Cerebellar nuclear complex (tissue), 1 donor: ENCODE measurements around the gene SCRG1.

Experiments used
- DNase-seq, 2 experiments: peaks; one replicate each; lab custom pipeline; 2025; lab: John Stamatoyannopoulos, UW

Gene SCRG1

DNA sequence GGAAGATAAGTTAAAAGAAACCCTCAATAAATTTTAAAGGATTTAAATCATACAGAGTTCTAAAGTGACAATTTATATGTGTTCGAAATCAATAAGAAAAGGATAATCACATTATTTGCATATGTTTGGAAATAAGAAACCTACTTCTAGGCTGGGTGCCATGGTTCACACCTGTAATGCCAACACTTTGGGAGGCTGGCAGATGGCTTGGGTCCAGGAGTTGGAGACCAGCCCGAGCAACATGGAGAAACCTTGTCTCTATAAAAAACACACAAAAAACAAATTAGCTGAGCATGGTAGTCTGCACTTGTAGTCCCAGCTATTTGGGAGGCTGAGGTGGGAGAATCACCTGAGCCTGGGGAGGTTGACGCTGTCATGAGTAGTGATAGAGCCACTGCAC is 36.2 kb downstream of the SCRG1 start:
- DNase-seq, result no peak

GRCh38 chr4:173360587-173361221 is 38.2 kb downstream of the SCRG1 start:
- DNase-seq, result no peak

- no peak for DNase-seq
These were observed 41.0 kb downstream of the SCRG1 start for GRCh38 chr4:173357939-173358338.

DNA sequence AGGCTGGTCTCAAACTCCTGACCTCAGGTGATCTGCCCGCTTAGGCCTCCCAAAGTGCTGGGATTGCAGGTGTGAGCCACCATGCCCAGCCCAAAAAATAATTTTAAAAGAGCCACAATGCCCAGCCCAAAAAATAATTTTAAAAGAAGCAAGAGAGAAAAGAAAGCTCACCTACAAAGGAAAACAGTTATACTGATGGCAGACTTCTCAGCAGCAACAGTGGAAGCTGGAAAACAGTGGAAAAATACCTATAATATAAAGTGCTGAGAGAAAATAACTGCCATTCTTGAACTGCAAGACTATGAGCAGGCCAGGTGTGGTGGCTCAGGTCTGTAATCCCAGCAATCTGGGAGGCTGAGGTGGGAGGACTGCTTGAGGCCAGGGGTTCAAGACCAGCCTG is 51.4 kb downstream of the SCRG1 start:
- no peak for DNase-seq

DNA sequence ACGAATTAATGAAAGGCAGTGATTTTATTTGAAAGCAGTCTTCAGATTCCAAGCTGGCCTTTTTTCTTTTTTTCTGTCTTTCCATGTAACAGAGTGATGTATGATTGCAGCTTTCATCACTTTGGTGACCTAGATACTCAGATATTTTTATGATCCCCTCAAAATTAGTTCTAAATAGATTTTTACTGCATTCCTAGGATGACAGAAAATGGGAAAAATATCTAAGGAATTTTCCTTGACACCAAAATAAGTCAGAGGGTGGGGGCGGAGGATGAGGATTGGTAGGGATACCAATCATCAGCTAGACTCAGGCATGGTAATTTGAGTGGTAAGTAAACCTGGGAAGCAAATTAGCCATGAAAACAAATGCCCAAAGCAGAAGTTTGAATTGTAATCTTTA is 52.8 kb downstream of the SCRG1 start:
- DNase-seq, result no peak

GRCh38 chr4:173345648-173346047 is 53.3 kb downstream of the SCRG1 start:
- no peak for DNase-seq

- DNase-seq, result no peak
These were observed 55.0 kb downstream of the SCRG1 start for GRCh38 chr4:173343832-173344397.

DNA sequence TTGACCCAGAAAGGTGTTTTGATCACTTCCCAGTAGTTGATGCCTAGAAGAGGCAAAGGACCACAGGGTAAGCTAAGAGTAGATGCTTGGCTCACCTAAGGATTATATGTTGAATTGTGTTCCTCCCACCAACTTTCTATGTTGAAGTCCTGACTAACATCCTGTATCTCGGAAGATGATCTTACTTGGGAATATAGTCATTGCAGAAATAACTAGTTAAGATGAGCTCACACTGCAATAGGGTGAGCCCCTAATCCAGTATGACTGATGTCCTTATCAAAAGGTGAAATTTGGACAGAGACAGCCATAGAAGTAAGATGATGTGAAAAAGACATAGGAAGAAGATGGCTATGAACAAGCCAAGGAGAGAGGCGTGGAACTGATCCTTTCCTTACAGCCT is 61.5 kb downstream of the SCRG1 start:
- no peak for DNase-seq

DNA sequence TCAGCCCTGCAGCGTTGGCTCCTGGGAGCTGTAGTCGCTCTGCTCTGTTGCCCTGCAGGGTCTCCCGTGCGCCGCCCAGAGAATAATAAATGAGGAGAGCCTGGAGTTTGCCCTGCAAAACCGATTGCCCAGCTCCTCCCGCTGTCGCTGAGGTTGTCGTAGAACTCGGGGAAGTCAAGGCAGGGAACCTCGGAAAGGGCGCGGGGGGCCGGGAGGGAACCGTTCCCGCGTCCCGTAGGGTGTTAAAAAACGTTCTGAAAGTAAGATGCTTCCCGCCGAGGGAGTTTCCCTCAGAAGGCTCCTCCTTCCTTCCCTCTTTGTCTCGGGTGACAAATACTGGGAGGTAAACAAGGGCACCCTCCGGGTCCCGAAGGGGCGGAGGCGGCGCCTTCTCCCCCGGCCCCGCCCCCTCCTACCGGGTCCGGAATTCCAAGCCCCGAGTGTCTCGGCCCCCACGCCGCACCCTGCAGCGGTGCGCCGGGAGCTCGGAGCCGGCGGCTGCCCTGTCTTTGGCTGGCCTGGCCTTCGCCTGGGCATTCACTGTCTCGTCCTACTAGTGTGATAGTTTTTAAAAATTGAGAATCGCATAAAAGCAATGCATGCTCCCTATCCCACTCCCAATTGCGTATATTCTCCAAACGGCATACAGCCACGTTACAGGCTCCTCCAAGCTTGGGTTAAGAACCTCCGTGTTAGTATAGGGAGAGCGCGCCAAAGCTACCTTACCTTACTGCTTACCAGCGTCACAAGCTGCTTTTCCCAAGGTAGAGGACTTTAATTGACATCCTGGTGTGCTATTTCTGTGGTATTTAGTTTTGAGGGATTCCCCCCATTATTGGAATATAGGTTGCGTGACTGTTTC is 63.8 kb downstream of the SCRG1 start:
- no peak for DNase-seq
